HG03442 (cell line): ENCODE measurements around the gene CTSA.

Experiments
- ATAC-seq: cut with Tn5 transposase; IDR thresholded peaks from one replicate; pipeline ENCODE4 v1.9.1; 2021; ENCODE audit warnings: mild to moderate bottlenecking, moderate library complexity; ENCODE audit not compliant: unreplicated experiment

CTSA gene

DNA sequence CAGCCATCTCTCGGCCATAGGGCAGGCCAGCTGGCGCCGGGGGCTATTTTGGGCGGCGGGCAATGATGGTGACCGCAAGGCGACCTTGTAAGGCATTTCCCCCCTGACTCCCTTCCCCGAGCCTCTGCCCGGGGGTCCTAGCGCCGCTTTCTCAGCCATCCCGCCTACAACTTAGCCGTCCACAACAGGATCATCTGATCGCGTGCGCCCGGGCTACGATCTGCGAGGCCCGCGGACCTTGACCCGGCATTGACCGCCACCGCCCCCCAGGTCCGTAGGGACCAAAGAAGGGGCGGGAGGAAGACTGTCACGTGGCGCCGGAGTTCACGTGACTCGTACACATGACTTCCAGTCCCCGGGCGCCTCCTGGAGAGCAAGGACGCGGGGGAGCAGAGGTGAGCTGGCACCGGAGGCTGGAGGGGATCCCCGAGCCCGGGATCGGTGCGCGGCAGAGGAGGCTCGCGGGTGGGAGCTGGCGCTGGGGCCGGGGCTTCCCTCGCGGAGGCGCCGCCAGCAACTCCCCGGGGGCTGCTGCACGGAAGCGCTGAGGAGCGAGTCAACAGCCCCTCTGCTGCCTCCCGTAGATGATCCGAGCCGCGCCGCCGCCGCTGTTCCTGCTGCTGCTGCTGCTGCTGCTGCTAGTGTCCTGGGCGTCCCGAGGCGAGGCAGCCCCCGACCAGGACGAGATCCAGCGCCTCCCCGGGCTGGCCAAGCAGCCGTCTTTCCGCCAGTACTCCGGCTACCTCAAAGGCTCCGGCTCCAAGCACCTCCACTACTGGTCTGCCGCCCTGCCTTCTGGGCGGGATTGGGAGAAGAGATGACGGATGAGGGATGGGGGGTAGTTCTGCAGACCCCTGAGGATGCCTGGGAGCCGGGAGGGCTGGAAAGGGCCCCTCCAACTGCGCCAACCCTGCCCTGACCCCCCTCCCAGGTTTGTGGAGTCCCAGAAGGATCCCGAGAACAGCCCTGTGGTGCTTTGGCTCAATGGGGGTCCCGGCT, at the start of gene CTSA, which contains the start of gene NEURL2:
TSS of gene CTSA (plus strand) at position 351 of the 999 bp plus-strand sequence. CDS start at position 585, 234 bp downstream.
TSS of gene NEURL2 (minus strand) at position 224 of the 999 bp plus-strand sequence. CDS start at position 7, 217 bp downstream.
- peak; percentile 80 for ATAC-seq

DNA sequence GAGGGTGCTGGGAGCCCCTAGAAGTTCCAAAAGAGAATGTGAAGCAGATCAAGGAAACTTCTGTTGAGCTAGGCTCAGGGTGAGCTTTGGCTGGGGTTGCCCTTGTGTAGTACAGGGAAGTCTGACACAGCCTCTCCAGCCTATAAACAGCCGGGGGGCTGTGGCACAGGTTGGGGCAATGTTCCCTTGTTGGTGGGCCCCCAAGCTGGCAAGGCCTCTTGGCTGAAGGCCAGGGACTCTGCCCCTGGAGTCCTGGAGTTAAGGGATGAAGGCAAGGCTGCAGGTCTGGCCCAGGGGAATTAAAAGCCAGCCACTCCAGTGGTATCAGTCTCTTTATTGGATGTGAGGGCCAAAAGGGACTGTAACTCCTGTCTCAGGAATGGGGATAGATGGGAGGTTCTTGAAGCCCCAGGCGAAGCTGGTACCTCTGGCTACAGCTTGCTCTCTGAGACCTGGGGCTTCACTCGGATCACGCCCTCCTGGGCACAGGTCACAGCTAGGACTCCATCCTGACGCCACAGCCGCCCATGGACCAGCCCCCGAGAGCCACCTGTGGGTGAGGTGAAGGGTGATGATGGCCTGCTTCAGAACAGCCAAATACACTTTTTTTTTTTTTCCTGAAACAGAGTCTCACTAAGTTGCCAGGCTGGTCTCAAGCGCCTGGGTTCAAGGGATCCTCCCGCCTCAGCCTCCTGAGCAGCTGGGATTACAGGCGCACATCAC, 49.6 kb upstream of the CTSA start:
- no peak for ATAC-seq

DNA sequence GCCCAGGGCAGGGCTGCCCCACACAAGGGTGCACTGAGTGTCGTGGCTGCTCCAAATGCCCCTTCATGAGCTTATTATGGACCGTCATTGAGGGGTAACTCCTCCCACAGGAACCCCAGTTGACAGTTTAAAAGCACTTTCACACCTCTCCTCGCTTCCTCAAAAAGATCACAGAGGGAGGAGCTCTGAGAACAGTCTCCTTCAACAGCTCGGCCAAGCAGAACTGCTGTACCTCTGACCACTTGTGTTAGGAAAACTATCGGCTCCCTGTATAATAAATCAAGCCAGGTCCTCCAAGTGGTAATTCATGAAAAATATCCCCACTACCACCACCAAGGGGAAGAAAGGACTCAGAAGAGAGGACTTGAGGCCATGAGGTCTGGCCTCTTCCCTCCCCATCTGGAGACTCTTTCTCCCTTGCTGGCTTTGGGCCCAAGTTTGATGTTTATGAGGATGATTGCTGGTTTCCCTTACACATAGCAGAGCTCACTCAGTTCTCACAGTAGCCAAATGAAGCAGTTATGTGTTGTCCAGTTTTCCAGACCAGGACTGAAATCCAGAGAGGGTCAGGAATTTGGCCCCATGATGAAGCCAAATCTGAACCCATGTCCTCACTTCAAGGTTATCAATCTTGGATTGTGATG, 48.8 kb upstream of the CTSA start:
- ATAC-seq, result no peak

DNA sequence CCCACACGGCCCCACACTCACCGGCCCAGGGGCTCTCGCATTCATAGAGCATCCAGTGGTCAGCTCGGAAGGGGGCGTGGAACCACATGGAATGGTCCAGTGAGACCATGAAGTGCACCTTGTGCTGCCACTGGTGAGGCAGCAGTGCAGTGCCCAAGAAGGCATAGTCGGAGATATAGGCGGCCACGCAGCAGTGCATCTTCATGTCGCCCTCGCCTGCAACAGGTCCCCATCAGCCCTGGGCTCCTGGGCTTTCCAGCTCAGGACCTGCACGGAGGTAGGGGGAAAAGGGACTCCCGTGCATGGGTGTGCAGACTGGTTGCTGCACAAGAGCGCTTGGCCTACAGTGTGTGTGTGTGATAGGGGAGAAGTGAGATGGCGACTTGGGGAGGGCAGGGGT, 47.6 kb upstream of the CTSA start:
- ATAC-seq, result no peak

DNA sequence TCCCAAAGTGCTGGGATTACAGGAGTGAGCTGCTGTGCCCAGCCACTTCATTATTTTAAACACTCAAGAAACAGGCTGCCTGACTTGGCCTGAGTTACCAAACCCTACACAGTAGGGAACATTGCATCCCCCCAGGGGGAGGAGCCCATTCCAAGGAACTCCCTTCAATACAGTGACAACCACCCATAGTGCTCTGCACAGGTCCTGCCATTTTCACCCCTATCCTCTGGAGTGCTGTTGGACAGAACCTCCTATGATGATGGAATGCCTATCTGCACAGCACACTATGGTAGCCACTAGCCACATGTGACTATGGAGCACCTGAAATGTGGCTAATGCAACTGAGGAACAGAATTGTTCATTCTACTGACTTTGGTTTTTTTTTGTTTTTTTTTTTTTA, 45.7 kb upstream of the CTSA start:
- ATAC-seq, result no peak

DNA sequence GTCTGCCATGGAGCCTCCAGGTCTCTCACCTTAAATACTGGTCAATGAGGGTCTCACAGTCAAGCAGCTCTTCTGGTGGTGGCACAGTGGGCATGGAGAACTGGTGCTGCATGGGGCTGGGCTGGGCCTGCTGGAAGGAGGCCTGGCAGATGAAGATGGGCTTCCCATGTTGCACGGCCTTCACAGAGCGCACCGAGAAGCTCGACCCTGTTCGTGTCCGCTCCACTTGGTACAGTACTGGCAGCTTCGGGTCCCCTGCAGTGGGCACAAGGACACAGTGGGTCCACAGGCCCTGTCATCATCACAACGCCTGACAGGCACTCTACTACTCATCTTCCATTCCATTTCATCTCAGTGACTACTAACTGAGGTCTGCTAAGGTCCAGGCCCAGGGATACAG, 42.7 kb upstream of the CTSA start:
- no peak for ATAC-seq

DNA sequence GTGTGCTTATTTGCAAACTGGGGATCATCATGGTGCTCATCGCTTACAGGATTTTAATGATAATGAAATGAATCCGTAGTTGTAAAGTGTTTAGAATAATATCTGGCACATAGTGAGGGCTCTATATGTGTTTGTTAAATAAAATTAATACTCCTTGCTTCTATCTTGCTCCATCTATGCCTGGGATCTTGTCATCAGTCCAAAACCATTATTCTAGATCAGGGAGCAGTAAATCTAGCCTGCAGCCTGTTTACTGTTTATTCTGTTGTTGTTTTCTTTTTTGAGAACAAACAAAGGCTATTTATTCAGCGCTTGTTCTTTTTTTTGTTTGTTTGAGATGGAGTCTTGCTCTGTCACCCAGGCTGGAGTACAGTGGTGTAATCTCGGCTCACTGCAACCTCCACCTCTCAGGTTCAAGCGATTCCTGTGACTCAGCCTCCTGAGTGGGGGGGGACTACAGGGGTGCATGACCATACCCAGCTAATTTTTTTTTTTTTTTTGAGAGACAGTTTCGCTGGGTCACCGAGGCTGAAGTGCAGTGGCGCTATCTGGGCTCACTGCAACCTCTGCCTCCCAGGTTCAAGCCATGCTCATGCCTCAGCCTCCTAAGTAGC, 42.1 kb upstream of the CTSA start:
- no peak for ATAC-seq

DNA sequence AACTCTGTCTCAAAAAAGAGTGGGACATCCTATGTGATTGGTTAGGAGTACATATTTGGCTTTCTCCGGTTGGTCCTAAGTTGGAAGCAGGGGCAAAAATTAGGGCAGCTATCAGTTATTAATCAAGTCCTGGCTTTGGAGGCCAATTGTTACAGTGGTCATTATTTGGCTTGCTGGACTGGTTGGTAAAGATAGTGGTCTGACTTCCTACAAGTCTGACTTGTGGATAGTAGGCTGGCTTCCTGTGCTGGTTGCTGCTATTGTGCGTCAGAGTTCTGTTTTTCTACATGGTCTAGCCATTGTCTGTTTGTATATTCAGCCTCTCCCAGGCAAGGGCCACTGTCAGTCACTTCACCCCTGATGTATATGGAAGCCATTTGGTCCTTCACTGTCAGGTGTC, 40.9 kb upstream of the CTSA start:
- ATAC-seq, result no peak

DNA sequence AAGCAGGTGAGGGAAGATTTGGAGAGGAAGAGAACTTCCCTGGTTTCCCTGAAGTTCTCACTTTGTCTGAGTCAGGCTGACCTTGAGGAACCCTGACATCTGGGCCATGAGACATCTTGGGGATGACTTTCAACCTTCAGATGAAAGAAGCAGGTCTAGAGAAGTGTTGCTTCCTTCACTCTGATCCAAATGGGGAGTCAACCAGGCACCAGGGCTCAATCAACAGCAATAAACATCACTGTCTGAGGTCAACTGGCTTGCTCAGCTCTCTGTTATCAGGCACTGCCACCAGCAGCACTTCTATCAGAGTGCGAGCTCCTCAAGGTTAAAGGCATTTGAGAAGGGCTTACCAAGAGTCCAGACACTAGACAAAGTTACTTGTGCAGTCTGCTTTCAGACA, 40.2 kb upstream of the CTSA start:
- ATAC-seq, result no peak

DNA sequence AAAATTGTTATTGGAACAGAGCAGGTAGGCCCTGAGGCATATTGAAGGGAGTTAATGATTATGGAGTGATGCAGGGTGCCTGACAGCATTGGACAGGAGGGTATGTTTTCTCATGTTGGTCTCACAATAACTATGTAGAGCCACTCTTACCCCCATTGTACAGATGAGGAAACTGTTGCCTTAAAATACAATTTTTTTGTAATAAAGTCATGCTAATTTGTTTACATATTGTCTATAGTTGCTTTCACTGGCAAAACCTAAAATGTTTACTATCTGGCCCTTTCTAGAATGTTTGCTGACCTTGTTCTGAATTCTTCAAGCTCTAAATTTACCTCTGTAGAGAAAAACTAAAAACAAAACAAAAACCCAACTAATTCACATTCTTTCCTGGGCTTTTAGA, 39.6 kb upstream of the CTSA start:
- no peak for ATAC-seq

DNA sequence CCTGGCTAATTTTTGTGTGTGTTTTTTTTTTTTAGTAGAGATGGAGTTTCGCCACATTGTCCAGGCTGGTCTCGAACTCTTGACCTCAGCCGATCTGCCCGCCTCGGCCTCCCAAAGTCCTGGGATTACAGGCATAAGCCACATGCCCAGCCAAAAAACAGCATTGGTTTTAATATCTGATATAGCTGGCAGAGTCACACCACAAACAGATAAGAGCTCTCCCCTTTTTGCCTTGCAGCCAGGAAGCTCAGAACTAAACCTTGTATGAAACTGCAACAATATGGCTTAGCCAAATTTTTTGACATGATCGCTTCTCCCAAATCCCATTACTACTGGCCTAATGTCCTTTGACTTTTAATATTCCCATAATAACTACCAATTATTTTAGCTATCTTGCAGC, 38.8 kb upstream of the CTSA start:
- no peak for ATAC-seq

DNA sequence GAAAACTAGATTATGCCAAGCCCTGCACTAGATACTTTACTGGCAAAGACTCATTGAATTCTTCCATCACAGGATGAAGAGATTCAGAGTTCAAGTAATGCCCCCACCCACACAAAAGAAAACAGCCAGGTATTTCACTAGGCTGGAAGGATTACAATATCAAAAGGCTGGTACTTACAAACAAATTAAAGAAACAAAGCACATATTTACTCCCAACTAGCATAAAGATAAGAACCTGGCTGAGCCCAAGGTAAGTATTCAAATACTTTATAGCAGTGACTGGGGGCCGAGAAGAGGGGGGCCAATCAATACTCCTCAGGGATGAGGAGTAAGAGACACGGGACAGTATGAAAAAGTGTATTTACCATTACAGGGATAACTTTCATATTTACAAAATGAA, 37.7 kb upstream of the CTSA start:
- no peak for ATAC-seq

DNA sequence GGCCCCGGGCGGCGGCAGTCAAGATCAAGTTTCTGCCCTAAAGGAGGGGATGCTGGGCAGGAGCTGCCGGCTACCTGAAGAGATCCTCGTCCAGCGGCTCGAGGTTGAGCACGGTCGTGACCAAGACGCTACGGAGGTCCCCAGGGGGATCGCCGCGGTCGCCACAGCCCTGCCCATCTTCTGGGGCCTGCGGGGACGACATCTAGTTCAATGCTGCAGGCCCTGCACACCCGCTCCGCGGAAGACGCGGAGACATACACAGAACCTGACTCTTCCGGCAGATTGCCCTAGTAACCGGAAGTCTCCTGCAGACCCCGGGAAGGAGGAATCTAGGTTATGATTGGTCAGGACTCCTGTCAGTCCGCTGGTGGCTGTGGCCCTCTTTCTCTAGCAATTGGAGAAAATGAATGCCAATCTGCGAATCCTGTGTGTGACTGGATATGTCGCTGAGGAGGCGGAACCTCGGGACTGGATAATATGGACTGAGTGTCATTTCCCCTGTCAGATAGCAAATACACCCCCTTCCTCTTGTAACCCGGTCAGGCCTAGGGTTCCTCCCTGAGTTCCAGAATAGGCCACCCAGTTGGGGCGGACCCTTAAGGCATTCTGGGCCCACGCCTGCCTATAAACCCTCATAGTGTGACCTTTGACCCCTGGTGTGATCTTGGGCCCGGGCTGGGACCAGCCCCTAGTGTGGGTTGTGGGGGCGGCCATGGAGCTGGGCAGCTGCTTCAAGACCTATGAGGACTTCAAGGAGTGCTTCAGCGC, 33.8 kb upstream of the CTSA start, which contains the start of the genes ACOT8 and ZSWIM3:
TSS of gene ACOT8 (minus strand) at position 279 of the 768 bp plus-strand sequence. CDS start at position 202, 77 bp downstream.
TSS of gene ZSWIM3 (plus strand) at position 501 of the 768 bp plus-strand sequence. CDS start at position 713, 212 bp downstream.
- ATAC-seq, result peak; percentile 96

DNA sequence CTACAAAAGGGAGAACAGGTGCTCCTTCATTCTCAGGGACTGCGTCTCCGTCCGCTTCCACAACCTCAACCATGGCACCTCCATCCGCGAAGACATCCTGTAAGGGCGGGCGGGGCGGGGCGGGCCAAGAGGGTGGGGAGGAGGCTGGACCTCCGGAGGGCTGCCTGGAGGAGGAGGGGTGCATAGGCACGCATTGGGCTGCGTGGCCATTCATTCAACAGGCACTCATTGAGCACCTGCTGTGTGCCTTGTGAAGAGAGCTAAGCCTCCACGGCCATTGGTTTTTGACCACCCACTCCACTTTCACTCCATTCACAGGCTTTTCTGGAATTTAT, 33.3 kb upstream of the CTSA start:
- no peak for ATAC-seq

DNA sequence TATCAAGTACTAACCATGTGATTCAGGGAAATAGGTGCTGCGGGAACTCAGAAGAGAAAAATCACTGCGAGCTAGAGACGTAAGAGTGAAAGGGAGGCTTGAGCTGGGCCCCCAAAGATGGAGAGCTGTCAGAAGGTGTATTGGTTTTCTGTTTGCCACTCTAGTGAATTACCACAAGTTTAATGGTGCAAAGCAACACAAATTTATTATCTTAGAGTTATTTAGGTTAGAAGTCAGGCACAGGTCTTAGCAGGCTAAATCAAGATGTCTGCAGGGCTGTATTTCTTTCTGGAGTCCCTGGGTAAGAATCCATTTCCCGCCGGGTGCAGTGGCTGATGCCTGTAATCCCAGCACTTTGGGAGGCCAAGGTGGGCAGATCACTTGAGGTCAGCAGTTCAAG, 31.2 kb upstream of the CTSA start:
- ATAC-seq, result no peak

DNA sequence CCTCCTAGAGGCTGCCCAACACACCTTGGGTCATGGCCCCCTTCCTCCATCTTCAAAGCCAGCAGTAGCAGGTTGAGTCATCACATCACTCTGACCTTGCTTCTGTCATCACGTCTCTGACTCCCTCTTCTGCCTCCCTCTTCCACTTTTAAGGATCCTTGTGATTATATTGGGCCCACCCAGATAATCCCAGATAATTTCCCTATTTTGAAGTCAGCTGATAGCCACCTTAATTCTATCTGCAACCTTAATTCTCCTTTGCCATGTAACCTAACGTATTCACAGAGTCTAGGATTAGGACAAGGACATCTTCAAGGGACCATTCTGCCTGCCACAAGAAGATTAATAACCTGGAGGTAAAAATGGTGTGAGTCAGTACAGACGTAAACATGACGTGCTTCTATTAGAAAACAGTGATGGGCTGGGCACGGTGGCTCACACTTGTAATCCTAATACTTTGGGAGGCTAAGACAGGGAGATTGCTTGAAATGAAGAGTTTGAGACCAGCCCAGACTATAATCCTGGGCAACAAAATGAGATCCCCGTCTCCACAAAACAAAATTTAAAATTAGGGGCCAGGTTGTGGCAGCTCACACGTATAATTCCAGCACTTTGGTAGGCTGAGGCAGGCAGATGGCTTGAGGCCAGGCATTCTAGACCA, 30.4 kb upstream of the CTSA start:
- ATAC-seq, result no peak

DNA sequence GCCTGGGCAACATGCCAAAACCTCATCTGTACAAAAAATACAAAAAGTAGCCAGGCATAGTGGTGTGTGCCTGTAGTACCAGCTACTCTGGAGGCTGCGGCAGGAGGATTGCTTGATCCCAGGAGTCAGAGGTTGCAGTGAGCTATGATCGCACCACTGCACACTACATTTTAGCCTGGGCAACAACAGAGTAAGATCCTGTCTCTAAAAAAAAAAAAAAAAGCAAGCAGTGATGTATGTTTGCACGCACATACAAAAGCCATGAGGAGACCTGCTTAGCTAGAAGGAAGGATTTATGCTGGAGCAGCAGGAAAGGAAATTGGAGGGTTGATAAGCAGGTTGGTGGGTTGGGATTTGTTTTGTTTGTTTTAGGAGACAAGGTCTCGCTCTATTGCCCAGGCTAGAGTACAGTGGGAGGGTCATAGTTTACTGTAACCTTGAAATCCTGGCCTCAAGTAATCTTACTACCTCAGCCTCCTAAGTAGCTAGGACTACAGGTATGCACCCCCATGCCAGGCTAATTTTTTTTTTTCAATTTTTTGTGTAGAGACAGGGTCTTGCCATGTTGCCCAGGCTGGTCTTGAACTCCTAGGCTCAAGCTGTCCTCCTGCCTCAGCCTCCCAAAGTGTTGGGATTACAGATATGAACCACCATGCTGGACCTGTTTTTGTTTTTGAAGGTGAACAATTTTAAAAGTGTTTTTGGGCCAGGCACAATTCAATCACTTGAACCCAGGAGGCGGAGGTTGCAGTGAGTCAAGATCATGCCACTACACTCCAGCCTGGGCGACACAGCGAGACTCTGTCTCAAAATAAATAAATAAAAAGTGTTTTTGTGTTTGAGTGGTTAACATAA, 29.7 kb upstream of the CTSA start:
- no peak for ATAC-seq
